ENCODE measurements around the gene ZNHIT6. TPM values are rescaled to one million over a fixed set of nuclear protein-coding genes. Genes with fewer than 3 reads are reported as not detected.

ZNHIT6 gene
- total and polyA plus RNA-seq, 2 donors (not counting 3 experiments of a cell fraction or from before 2014, with no cell fraction given) = 7.3 to 18.8 TPM

- Histone ChIP-seq H3K4me3 (replicated peaks in 1 of 3; ENCODE audit: insufficient read depth in 1 of 3, low read depth in 1 of 3, low read length in 3 of 3) (peak overlapping the region in 1 of 3 experiments; percentile 4), H3K27me3 (ENCODE audit: control insufficient read depth in 2 of 2, insufficient read depth in 2 of 2, low read length in 2 of 2) (no peaks in the 10 kb centered on the region), H3K9me3 (replicated peaks; ENCODE audit: control insufficient read depth, insufficient read depth, low read length) (no peaks in the 10 kb centered on the region), H4K20me1 (replicated peaks; ENCODE audit: control insufficient read depth, extremely low read depth, insufficient read depth, low read length) (no peaks in the 10 kb centered on the region), H3K79me2 (ENCODE audit: control insufficient read depth, insufficient read depth, low read length) (no peaks in the 10 kb centered on the region), H2AFZ (ENCODE audit: low read depth, low read length) (no peak overlapping the region), H3K36me3 (ENCODE audit: control insufficient read depth in 2 of 2, extremely low read depth in 1 of 2, insufficient read depth in 2 of 2, low read length in 2 of 2) (no peaks in the 10 kb centered on the region), H3K9ac (replicated peaks; ENCODE audit: extremely low read depth, insufficient read depth, low read length) (peak overlapping the region; percentile 35), H3K9me1 (replicated peaks; ENCODE audit: control insufficient read depth, extremely low read depth, insufficient read depth, low read length) (no peaks in the 10 kb centered on the region), H3K4me2 (ENCODE audit: insufficient read depth, low read length) (peak overlapping the region; percentile 50), H3K27ac (ENCODE audit: insufficient read depth, low read depth, low read length) (peak overlapping the region; percentile 85), H3K4me1 (ENCODE audit: control insufficient read depth, extremely low read depth, insufficient read depth, low read length) (peaks cover 32% of the 10 kb centered on the region)
- FAIRE-seq (no peak), DNase-seq (ENCODE audit: low read depth, low spot score) (no peak)
- dilution Hi-C loops (cut with MboI; ENCODE audit: extremely low pct_ligation_motif_present, low sequenced_read_pairs) (no loop called here), intact Hi-C loops (cut with micrococcal nuclease) (loop anchor here (1.0 to 5.0 kb wide), 10 partner anchors 21 to 407 kb away; partner anchors contain the start of genes BCL10, SYDE2 and ZNHIT6)
- TF ChIP-seq POLR2A (IDR thresholded peaks at IDR 0.05; ENCODE audit: low read depth, low read length) = no peak
- no peak for TF ChIP-seq MYC (IDR thresholded peaks at IDR 0.05; ENCODE audit: low read depth, low read length)
- TF ChIP-seq GATA2 (IDR thresholded peaks at IDR 0.05; ENCODE audit: insufficient read depth, insufficient read length, low read depth, low read length) = no peak
- no peak for TF ChIP-seq JUN (IDR thresholded peaks at IDR 0.05; ENCODE audit: borderline replicate concordance, insufficient read depth, insufficient read length, low read depth)
- TF ChIP-seq POLR2AphosphoS5 (IDR thresholded peaks at IDR 0.05; ENCODE audit: insufficient read depth, low read depth, low read length) = no peak
- TF ChIP-seq FOS (IDR thresholded peaks at IDR 0.05; ENCODE audit: borderline replicate concordance, insufficient read depth, low read length) = no peak
- TF ChIP-seq CTCF (IDR thresholded peaks at IDR 0.05; ENCODE audit: extremely low read depth in 1 of 2, insufficient read depth in 1 of 2, low read depth in 1 of 2, low read length in 2 of 2) = no peak
- TF ChIP-seq, protein P1, sequence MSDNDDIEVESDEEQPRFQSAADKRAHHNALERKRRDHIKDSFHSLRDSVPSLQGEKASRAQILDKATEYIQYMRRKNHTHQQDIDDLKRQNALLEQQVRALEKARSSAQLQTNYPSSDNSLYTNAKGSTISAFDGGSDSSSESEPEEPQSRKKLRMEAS (IDR thresholded peaks at IDR 0.05; ENCODE audit: insufficient read depth, insufficient read length) = no peak
- no peak for TF ChIP-seq EZH2 (IDR thresholded peaks at IDR 0.05; ENCODE audit: borderline replicate concordance, low read depth, low read length, severe bottlenecking)
- ChIA-PET CTCF (interaction anchor here (0.9 to 3.1 kb wide), 11 partner anchors 9 to 348 kb away, joined by 3 to 24 read pairs (median 5); partner anchors contain the start of genes C1orf52 and ZNHIT6), POLR2A (interaction anchor here (0.7 to 2.6 kb wide), 5 partner anchors 20 to 278 kb away, joined by 3 to 32 read pairs (median 5); partner anchors contain the start of gene CCN1)
- BruUV-seq (replicated peaks) = no TSS peak
These were observed 100.3 kb downstream of the ZNHIT6 start for GRCh38 chr1:85607921-85608265.
